Esophagus muscularis mucosa (tissue), 4 donors: ENCODE data around the gene EIF6. TPM values are rescaled to one million over a fixed set of nuclear protein-coding genes. Genes with fewer than 3 reads are reported as not detected.
"Not testable (repeated sequence)": the region's sequence is repeated elsewhere in the genome, so short reads cannot be mapped to it uniquely, and the experiment has no call there.

Source experiments
- DNase-seq: peaks from one replicate; pipeline ENCODE4 v3.0.0-alpha.2; 2017; ENCODE audit errors: extremely low spot score
- H3K27ac ChIP-seq, 4 donors: fragments of 200-600 bp; sonication (generic); replicated peaks in 1 of 4; 1 replicate in 3 of 4; 2 replicates in 1 of 4; pipeline ENCODE4 v1.5.1; 2016 to 2019; ENCODE audit warnings: mild to moderate bottlenecking in 1 of 4
- H3K27me3 ChIP-seq, 4 donors: fragments of 200-600 bp; sonication (generic); one replicate each; pipeline versions ENCODE4 v1.5.1 to v1.6.0; 2016 to 2019
- H3K36me3 ChIP-seq, 4 donors: fragments of 200-600 bp; sonication (generic); one replicate each; pipeline ENCODE4 v1.5.1; 2016 to 2019
- H3K4me1 ChIP-seq, 4 donors: fragments of 200-600 bp; sonication (generic); one replicate each; pipeline ENCODE4 v1.5.1; 2016 to 2019
- H3K4me3 ChIP-seq, 4 donors: fragments of 200-600 bp; sonication (generic); 1 replicate in 2 of 4; 2 replicates in 2 of 4; pipeline ENCODE4 v1.5.1; 2016 to 2019; ENCODE audit warnings: mild to moderate bottlenecking in 4 of 4, moderate library complexity in 1 of 4
- H3K9me3 ChIP-seq, 4 donors: fragments of 200-600 bp; sonication (generic); 1 replicate in 3 of 4; 2 replicates in 1 of 4; pipeline ENCODE4 v1.5.1; 2016 to 2019
- CTCF ChIP-seq, 3 experiments: fragments of 200-600 bp in 2 of 3; fragments of 450-650 bp in 1 of 3; sonication (generic) in 2 of 3; IDR thresholded peaks; one replicate each; pipeline ENCODE4 v1.5.1; 2017 to 2019; ENCODE audit warnings: antibody characterized with exemption in 3 of 3, mild to moderate bottlenecking in 2 of 3, moderate library complexity in 1 of 3
- EP300 ChIP-seq: sonication (generic); formaldehyde crosslinking; IDR thresholded peaks from one replicate; pipeline ENCODE4 v1.6.1; 2017; ENCODE audit warnings: antibody characterized with exemption
- POLR2A ChIP-seq: fragments of 450-650 bp; IDR thresholded peaks from one replicate; pipeline ENCODE4 v1.6.1; 2017; ENCODE audit warnings: antibody characterized with exemption, moderate library complexity, mild to moderate bottlenecking, low read depth
- POLR2AphosphoS5 ChIP-seq, 2 donors: sonication (generic); formaldehyde crosslinking; IDR thresholded peaks; one replicate each; pipeline ENCODE4 v1.6.1; 2017; ENCODE audit warnings: antibody characterized with exemption in 2 of 2
- WGBS: methylation state at CpG from one replicate; pipeline ENCODE4 v1.1.5; 2018; 5-methylcytosine and 5-hydroxymethylcytosine counted together
- intact Hi-C: fragments of 100-400 bp; cut with DNase I; formaldehyde crosslinking; loops from one replicate; pipeline ENCODE4 v1.15.1; 2023
- total RNA-seq, 4 donors: library from RNA; depleted of rRNA; stranded (reverse); fragments of >200 nt; gene quantifications; one replicate each; pipeline versions ENCODE4 v1.1.0 to v1.2.1, GENCODE V29; 2016

Gene EIF6
- total RNA-seq, 4 donors from 2014 or later, result 47.8 to 106 (median 85.0) TPM

GRCh38 chr20:35318502-35319157 lies 34.1 kb upstream of the EIF6 start:
- Histone ChIP-seq H3K36me3 (peaks cover 0 to 12% (median 7%) of the 10 kb centered on the region in 4 donors), H3K27ac (no peak overlapping the region), H3K9me3 (no peaks in the 10 kb centered on the region), H3K27me3 (no peaks in the 10 kb centered on the region), H3K4me1 (peaks cover 9 to 30% (median 21%) of the 10 kb centered on the region in 4 donors), H3K4me3 (no peak overlapping the region)
- intact Hi-C loops, result no loop called here
- TF ChIP-seq CTCF (IDR thresholded peaks at IDR 0.05) (no peak), POLR2AphosphoS5 (IDR thresholded peaks at IDR 0.05) (no peak)
- DNase-seq, result no peak
- 74% methylated on average over 6 of the region's 6 CpGs for WGBS

DNA sequence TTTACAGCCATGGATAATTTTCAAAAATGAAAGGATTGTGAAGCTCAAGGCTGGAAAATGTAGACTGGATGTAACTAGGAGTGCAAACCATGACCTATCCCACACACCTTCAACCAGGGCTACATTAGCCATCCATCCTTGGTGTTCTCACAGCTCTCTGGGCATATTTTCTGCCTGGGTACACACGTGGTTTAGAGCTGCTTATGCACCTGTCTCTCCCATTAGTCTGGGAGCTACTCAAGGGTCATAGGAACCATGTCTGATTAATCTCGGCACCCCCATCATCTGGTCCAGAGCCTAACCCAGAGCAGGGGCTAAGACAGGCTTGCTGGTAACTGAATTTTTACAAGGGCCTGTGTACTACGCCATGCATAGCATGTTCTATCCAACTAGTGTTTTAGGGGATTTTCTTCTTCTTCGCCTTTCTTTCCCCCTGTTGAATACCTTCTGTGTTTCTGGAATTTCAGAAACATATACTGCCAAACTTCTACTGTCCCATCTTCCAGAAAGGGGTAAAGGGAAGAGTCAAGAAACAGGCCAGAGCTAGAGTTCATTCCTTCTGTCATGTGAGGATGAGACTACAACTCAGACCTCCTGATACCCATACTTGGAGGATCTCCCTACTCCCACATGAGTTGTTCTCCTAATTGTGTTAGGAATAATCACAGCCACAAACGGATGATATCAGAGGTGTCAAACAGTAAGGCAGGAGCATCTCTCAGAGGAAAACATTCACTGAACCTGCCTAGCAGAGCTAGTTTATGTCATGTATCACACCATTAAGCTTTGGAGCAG lies 33.0 kb upstream of the EIF6 start:
- Histone ChIP-seq H3K27me3 (no peaks in the 10 kb centered on the region), H3K36me3 (peaks cover 0 to 16% (median 10%) of the 10 kb centered on the region in 4 donors), H3K4me1 (peaks cover 9 to 30% (median 21%) of the 10 kb centered on the region in 4 donors), H3K4me3 (no peak overlapping the region), H3K9me3 (no peaks in the 10 kb centered on the region), H3K27ac (no peak overlapping the region)
- DNase-seq, result no peak
- intact Hi-C loops, result no loop called here
- 83% methylated on average over 5 of the region's 5 CpGs for WGBS
- TF ChIP-seq POLR2AphosphoS5 (IDR thresholded peaks at IDR 0.05) (no peak), CTCF (IDR thresholded peaks at IDR 0.05) (no peak), EP300 (no peak)

GRCh38 chr20:35316086-35316485 lies 31.5 kb upstream of the EIF6 start:
- Histone ChIP-seq H3K27ac (no peak overlapping the region), H3K4me1 (peaks cover 9 to 30% (median 21%) of the 10 kb centered on the region in 4 donors), H3K27me3 (no peaks in the 10 kb centered on the region), H3K9me3 (no peaks in the 10 kb centered on the region), H3K36me3 (peaks cover 0 to 20% (median 10%) of the 10 kb centered on the region in 4 donors), H3K4me3 (no peak overlapping the region)
- TF ChIP-seq POLR2A, result no peak
- no peak for TF ChIP-seq EP300
- no peak for TF ChIP-seq POLR2AphosphoS5 (IDR thresholded peaks at IDR 0.05)
- no peak for TF ChIP-seq CTCF (IDR thresholded peaks at IDR 0.05)
- intact Hi-C loops, result no loop called here
- DNase-seq, result no peak
- WGBS, result 85% methylated on average over 2 of the region's 2 CpGs

DNA sequence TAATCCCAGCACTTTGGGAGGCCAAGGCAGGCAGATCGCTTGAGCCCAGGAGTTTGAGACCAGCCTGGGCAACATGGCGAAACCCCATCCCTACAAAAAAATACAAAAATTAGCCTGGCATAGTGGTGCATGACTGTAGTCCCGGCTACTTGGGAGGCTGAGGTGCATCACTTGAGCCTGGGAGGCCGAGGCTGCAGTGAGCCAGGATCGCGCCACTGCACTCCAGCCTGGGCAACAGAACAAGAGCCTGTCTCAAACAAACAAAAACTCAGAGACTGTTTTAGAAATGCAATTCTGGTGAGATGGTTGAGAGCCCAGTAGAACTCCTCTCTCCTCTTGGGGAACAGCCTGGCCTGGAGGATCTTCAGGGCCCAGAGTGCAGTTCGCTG lies 31.1 kb upstream of the EIF6 start:
- intact Hi-C loops, DNase-seq, H3K27me3 ChIP-seq, H3K27ac ChIP-seq, H3K9me3 ChIP-seq, H3K4me3 ChIP-seq: not testable (repeated sequence)
- H3K36me3 ChIP-seq, result peaks cover 0 to 20% (median 10%) of the 10 kb centered on the region in 4 donors
- WGBS, result 97% methylated on average over 6 of the region's 7 CpGs
- peaks cover 9 to 28% (median 21%) of the 10 kb centered on the region in 4 donors for H3K4me1 ChIP-seq

GRCh38 chr20:35314816-35315631 lies 30.5 kb upstream of the EIF6 start:
- 80% methylated on average over 3 of the region's 3 CpGs for WGBS
- DNase-seq, result no peak
- Histone ChIP-seq H3K36me3 (peaks cover 0 to 20% (median 11%) of the 10 kb centered on the region in 4 donors), H3K27me3 (no peaks in the 10 kb centered on the region), H3K4me3 (no peak overlapping the region), H3K9me3 (no peaks in the 10 kb centered on the region), H3K4me1 (peaks cover 9 to 22% (median 19%) of the 10 kb centered on the region in 4 donors), H3K27ac (no peak overlapping the region)
- intact Hi-C loops, result no loop called here
- TF ChIP-seq POLR2A, result no peak
- no peak for TF ChIP-seq CTCF (IDR thresholded peaks at IDR 0.05)
- no peak for TF ChIP-seq POLR2AphosphoS5 (IDR thresholded peaks at IDR 0.05)
- no peak for TF ChIP-seq EP300
